Loucy (cell line): Measurements from ENCODE around the gene SLC26A9.

ENCODE experiments used
- EZH2phosphoT487 ChIP-seq: fragments of 200-600 bp; IDR thresholded peaks from 2 replicates; pipeline ENCODE4 v1.6.1; 2018; ENCODE audit warnings: antibody characterized with exemption, mild to moderate bottlenecking, moderate library complexity, borderline replicate concordance
- TF ChIP-seq, protein P1 (sequence below): fragments of 200-600 bp; sonication (generic); conservative IDR thresholded peaks from 2 replicates; pipeline ENCODE4 v1.5.1; 2014; ENCODE audit warnings: mild to moderate bottlenecking, antibody characterized with exemption, low read length

DNA sequence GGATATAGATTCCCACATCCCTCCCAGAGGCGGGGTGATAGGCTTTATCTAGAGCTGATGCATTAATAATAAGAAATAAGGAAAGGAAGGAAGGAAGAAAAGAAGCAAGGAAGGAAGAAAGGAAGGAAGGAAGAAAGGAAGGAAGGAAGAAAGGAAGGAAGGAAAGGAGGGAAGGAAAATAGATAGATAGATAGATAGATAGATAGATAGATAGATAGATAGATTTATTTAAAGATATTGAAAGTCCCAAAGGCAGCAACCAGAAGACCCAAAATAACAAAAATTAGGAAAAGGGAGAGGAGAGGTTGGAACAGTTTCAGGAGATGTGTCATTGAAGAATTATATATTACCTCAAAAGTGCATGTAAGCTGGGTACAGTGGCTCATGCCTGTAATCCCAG lies 12.2 kb upstream of the SLC26A9 start:
- TF ChIP-seq, protein P1, sequence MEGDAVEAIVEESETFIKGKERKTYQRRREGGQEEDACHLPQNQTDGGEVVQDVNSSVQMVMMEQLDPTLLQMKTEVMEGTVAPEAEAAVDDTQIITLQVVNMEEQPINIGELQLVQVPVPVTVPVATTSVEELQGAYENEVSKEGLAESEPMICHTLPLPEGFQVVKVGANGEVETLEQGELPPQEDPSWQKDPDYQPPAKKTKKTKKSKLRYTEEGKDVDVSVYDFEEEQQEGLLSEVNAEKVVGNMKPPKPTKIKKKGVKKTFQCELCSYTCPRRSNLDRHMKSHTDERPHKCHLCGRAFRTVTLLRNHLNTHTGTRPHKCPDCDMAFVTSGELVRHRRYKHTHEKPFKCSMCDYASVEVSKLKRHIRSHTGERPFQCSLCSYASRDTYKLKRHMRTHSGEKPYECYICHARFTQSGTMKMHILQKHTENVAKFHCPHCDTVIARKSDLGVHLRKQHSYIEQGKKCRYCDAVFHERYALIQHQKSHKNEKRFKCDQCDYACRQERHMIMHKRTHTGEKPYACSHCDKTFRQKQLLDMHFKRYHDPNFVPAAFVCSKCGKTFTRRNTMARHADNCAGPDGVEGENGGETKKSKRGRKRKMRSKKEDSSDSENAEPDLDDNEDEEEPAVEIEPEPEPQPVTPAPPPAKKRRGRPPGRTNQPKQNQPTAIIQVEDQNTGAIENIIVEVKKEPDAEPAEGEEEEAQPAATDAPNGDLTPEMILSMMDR = no peak
- no peak for TF ChIP-seq EZH2phosphoT487
